GM21423 (cell line): ENCODE measurements around the gene ZNF521.

Experiments
- ATAC-seq: cut with Tn5 transposase; IDR thresholded peaks from one replicate; pipeline ENCODE4 v1.9.1; 2021; ENCODE audit warnings: mild to moderate bottlenecking, moderate library complexity; ENCODE audit not compliant: unreplicated experiment

Gene ZNF521

DNA sequence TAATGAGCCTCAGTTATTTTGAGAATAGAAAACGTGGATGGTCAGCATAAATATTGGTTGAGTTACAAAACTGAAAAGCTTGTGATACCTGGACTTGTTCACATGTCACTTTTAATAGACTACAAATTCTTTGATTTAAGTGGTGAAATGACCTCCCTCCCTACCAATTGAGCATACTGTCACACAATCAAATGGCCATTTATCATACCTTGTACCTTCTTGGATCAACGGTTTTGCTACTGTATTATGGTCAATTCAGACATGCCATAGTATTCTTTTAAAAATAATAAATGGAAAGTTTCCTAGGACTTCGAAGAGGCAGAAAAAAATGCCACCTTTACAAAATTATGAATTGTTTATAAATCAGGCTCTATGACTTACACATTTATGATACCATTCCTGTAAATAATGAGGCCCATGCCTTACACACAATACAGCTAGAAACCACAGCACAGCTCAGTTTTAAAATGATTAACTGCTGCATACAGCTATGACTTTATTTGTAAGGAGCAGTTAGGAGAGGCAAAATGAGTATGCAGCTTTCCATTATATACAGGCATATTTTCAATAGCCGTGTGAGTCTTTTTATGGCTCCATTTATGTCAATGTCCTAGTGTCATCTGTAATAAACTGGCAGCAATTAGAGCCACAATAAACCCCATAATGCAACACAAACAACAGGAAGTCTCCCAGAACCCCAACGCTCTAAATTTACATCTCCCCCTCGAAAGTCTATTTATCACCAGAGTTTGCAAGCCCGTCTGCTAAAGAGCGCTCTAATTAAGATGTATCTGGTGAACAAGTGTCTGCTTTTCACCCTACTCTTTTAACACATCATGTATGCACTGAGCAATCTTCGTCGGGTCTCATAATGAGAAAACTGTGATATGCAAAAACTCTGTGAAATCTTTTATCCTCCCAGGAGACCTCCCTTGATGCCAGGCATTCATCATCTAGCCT lies 176.1 kb downstream of the ZNF521 start:
- no peak for ATAC-seq

DNA sequence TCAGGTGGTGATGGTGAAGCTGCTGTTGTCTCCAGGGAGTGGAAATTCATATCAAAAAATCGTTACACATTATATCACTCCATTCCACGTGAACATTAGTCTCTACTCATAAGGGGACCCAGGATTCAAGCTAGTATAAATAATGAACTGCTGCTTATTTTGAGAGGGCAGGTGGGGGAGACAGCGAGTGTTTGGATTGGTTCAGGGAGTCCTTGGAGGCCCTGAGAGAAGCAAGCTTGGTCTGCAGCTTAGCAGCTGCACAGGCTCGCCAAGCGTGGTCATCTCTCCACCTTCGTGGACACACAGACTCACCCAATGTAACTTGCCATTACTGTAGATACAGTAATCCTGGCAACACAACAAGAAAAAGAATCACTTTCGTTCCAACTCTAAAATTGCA lies 177.6 kb downstream of the ZNF521 start:
- ATAC-seq: no peak

DNA sequence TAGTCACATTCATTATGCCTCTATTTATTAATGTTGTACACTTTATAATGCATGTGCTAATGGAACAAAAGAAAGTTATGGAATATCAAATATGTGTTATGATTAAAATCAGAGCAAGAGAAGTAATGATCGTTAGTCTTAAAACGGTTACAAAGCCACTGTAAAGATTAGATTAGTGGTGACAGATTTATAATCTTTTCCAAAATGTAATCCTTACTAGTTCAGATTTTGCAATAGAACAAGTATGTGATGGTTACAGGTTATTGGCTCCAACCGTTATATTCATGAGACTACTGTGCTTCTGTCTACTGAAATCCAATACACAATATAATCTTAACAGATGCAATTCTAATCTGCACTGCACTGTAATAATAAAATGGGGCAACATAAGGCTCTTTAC lies 180.6 kb downstream of the ZNF521 start:
- no peak for ATAC-seq

DNA sequence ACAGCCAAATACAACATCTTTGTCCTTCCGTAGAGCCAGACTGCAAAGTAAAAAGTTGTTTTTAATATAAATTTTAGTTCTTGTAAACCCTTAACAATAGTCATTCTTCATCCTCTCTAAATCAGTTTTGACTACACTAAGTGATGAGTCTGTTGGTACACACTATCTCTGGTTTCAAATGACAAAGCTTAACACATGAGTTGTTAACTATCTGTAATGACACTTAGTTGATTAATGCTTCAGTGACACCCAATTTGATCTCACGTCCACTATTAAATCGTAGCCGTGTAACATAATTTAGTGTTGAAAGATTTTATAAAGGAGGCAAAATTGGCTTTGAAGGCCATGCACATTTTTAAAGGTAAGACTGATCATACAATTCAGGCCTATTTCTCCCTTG lies 181.6 kb downstream of the ZNF521 start:
- ATAC-seq: no peak

DNA sequence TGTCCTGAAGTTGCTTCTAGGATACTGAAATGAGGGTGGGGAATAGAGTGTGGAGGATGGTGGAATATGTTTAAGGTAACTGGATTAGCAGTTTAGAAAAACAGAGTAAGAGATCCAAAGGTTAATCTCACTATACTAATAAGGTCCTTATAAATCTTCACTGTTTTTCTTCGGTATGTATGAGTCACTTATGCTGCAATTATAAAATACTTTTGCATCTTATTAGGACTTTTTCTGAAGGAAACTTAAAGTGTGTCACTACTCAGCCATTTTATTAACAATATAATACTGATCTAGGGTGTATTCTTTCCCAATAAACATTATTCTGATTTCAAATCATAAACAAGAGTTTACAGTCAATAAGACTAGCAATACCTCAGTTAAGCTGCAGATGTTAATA lies 182.3 kb downstream of the ZNF521 start:
- no peak for ATAC-seq

DNA sequence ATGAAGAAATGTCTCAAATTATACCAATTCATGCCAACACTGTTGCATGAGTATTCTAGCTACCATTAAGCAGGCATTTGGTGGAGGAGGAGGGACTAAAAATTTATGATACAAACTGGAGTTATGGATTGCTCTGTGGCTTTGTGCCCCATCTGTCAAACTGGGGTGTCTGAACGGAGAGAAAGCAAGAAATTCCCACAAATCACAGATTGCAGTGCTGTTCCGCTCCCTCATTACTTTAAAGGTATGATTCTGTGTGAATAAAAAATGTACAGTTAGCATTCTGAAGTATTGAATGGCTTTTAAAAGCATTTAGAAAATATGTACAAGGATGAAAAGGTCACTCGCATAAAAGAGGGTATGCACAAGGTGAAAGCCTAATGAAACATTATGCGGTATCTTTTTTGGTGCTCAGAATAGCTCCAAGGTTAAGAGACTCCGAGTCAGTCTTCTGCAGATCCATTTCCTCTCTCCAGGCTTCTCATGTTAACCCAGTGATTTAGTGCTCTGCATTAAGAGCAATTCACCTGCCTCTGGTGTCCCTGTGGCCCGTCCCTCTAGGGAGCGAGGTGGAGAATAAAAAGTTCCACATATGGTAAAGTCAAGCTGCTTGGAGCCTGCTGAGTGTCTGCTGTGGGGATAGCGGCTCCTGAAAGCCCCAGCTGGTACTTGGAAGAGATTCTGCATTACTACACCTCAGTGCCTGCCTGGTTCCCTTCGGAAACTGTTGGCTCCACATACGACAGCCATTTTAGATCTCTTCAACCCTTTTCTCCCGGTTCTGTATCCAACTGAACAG lies 184.2 kb downstream of the ZNF521 start:
- ATAC-seq: no peak

DNA sequence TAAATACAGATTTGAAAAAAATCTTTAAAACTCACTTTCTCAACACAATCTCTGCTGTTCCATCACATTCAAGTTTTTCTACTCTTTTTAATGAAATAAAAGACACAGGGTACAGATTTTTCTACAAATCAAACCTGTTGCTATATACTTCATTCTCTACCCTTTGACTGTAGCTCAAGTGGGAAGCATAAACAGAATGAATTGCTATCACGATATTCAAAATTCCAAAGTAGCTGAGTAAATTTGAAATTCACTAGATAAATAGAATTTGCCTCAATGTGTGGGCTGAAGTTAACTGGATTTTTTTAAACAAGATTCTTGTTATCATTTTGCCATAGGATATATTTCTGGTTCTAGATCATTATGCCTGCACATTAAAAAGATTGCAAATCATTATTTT lies 185.9 kb downstream of the ZNF521 start:
- ATAC-seq: no peak

DNA sequence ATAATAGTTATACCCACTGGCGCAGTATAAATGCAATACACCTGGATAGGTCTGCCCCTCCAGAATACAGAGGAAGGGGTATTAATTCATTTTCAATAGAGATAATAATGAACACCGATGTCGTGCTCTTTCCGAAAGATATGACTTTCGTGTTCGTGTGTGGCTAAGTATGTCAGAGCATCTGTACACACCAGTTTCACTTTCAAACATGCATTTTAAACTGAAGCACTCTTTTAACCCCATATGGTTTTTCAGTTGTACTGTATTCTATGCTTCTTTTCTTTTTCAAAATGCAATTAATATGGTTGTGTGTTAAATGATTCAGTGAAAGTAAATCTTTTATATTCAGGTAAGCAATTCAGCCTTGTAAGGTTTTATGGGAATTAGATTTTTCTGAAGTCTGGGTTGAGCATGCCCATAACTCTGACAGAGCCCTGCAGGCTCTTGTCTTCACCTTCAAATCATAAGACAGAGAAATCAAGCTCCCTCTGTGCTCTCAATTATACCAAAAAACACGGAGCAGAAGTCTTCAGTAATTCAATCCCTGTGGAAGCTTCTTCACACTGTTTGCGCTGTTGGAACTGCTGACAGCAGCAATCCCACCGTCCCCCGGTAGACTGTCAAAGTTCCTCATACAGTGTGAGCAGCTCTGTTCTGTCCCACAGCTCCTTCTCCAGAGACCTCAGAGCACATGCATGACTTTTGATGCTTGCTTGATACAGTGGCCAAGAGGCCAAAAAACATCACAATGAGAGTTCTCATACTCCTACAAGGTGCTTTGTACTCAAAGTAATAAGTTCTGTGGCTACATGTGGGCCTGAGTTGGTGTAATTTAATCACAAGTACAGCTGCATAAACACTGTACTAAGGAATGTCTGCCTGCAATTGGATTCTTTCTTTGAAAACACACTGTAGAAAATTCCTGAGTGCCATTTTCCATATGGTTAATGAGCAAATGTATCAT lies 186.8 kb downstream of the ZNF521 start:
- peak; percentile 87 for ATAC-seq

DNA sequence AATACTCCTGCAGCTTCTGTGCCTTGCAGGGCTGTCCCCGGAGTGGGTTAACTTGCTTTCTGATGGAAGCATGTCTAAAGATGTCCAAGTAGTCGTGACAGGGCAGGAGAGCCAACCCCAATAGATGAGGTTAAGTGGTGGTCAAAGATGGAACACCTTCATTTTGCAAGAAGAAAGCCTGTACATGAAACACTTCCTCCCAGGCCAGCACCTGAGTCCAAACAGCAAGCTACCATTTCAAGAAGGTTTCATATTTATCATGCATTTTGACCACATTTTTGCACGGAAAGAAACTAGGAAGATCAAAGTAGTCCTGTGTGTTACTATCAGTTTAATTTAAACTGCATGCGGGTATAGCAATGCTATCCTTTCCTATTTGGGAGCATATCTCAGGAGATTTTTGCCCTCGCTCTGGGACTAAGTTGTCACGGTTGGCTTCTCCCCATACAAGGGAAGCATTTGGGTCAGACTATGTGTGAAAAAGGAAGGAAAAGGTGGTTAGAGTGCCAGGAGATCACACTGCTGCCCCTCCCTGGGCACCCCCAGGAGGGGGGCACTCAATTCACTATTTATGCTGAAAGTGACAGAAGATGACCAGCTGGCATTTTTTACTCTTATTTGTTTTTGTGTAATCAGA lies 187.6 kb downstream of the ZNF521 start:
- ATAC-seq: peak; percentile 40

DNA sequence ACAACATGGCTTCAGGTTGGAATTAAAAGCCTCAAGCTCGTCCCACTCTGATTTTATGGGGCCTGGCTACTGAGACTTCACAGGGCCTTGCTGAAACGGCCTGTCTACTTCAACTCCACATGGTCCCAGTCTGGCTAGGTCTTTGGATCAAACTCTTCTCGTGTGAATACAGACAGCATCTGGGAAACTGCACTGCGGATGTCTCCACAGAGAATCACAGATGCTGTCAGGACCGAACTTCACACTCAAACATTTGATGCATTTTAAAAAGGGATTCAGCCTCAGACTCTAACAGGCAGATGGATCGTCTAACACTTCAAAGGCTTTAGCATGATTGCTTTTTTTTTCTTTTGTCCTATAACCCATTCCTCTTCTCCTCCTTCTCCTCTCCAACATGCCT lies 198.5 kb downstream of the ZNF521 start:
- ATAC-seq: no peak

DNA sequence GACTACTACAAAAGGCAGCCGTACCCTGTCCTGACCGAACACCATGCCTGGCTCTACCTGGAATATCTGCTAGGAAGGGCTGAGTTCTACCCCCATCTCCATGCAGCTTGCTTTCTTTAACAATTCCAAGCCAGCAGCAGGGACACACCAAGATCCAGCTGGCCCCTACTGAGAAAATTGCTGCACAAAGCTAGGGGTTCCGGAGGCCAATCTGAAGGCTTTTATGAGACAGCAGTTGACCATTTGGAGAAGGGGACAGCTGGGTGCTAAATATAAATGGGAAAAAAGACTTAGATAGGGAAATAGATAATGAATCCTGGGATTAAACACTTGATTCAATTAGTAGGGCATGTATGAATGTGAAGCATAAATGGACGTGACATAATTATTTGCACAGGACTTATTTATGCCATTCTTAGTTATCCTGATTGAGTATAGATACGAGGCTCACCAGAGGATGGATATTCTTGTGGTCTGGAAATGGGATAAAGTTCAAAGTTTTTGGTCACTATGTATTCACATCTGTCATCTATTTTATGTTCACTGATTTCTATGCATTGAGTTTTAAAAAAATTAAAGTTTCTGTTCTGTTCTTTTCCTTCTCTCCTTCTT lies 204.0 kb downstream of the ZNF521 start:
- no peak for ATAC-seq

DNA sequence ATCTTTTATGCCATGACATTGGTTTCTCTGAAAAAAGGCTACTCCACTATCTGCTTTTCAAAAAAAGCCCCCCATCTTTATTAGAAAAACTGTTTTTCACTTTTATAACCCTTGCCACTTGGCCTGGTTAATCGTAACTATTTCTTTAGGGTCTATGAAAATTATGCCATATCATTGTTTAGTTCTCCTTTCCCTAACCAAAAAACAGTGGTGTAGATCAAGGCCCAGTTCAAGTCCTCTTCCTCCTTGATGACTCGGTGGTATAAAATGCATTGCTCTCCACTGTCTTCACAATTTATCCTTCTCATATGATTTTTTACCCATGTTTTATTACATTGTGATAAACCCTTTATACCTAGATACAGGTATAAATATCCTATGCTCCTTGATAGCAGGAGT lies 205.5 kb downstream of the ZNF521 start:
- no peak for ATAC-seq

DNA sequence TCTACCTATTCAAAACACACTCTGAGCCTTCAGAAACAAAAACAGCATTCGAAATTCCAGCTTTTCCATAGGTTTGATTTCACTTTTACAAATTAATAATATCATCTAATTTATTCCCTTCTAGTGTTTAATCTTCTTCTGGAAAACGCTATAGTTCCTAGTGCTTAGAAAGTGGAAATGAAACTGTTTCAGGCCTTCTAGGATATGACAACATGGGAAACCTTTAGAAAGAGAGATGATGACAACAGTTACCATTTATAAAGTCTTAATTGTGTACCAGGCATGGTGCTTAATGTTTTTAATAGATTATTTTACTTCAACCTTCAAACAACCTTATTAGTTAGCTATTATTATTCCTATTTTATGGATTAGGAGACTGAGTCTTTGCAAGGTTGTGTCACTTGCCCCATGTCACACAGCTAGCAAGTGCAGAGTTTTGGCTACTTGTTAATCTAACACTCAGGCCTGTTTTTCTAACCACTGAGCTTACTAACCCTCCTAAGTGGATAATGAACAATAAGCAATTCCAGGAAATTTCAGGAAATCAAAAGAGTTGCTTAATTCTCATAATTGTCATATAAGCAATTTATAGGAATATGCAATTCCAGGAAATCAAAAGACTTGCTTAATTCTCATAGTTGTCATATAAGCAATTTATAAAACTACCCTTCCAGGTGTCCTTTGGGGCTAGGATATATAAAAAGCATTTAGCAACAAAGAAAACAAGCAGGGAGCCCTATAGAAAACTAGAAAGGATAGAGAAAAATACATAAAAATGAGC lies 206.0 kb downstream of the ZNF521 start:
- ATAC-seq: no peak

DNA sequence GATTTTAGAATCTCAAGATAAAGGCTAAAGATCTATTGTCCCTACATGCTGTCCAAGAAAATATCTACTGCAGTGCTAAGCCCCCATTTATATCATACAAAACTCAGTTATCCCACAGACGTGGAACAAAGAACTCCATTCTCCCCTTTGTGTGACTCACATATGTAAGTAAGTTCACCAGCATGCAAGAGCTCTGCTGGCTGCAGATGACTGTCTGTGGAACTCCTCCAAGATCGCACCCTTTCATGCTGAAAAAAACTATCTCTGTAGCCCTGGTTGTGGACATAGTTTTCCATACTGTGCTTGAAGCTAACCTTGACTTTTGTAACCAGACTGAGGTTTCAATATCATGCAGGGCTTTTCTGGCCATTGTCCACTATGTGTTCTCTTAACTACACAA lies 207.1 kb downstream of the ZNF521 start:
- ATAC-seq: no peak

DNA sequence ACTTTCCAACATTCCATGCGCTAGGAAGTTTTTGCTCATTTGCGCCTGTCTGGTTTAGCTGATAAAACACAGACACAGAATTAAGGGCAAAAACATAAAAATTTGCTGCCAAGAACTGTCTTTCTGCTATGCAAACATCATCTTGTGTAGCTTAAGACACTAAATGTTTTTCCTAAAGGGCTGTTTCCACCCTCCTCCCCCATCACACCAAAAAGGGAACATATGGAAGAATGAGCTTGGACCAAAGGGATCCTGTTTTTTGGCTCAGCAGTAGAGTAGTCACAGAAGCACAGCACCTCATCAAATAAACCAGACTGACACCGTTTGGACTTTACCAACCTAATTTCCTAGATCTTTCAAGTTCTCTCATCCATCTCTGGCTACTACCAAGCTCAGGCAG lies 210.1 kb downstream of the ZNF521 start:
- ATAC-seq: no peak

DNA sequence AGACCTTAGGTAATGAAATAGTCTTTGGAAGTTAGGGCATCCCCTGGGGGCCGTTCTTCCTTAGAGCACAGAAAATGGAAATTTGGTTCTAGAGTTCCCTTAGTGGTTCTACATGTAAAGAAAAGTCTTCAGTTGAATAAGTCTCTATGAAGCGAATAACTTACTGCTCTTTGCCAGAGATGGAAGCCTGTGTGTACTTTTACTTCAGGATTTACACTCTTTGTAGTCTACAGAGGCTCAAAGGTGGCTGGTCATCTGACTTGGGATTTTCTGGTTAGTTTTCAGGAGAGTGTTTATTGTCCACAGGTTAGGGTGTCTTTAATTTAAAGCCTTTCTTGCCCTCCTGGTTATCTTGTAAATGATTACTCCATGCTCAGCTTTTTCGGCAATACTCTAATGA lies 210.6 kb downstream of the ZNF521 start:
- no peak for ATAC-seq

DNA sequence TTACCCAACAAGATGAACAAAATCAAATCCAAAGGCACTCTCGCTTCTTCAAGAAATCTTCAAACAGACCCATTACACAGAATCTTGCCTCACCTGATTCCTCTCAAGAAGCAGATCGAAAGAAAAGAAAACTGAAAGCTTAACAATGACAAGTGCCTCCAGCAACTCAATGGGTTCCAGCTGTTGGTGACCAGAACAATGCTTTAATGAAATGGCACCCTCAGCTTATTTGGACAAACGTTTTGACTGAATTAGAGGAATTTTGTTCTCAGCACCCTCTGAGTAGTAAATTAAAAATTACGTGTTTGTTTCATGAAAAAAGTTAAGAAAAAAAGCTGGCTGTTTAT lies 211.0 kb downstream of the ZNF521 start:
- ATAC-seq: no peak

DNA sequence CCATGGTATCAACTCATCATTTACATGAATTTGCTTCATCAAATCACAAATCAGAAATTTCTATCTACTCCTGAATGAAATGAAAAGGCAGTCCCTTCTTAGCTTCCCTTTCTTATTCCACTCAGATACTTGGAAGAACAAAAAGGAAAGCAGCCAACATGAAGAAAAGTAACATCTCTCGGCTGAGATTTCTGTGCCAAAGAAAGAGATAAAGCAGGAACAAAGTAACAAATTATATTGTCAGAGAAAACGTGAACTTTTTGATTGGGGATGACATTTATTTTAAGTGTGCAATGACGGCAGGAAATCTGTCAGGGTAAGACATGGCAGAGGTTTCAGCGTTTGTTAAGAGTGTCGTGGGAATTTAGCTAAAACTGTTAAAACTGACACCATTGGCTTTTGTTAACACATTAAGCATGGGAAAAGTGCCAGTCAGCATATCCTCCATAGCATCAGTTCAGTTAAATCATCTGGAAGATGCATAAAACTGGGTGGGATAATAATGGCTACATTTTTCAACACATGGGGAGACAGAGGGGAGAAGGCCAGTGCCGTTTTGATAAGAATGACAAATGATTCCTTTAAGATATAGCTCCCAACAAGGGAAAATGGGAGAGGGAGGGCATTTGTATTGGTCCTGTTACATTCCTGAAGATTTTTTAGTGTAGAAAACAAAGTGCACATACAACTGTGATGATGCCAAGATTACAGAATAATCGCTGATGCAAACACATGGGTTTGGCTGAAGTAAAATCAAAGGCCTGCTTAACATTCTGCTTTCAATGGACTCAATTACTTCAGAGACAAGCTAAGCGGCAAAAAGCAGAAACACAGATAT lies 211.6 kb downstream of the ZNF521 start:
- no peak for ATAC-seq

DNA sequence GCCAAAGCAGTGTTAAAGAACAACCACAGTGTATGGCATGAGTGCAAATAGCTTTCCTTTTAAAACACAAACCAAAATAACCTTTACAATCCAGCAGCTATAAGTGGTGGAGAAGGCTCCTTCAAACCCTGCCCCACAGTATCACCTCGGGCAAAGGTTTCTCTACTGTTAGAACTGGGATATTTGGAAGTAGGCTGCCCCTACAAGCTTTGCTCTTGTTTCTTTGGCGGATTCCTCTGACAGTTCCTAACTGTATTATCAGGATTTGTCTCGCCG lies 214.8 kb downstream of the ZNF521 start:
- no peak for ATAC-seq
